GM19438 (cell line): Measurements from ENCODE around the gene PNMA6A.
"Not testable (repeated sequence)": the region's sequence is repeated elsewhere in the genome, so short reads cannot be mapped to it uniquely, and the experiment has no call there.

ENCODE experiments used
- ATAC-seq: cut with Tn5 transposase; IDR thresholded peaks from one replicate; pipeline ENCODE4 v1.9.1; 2021; ENCODE audit warnings: low read depth; ENCODE audit not compliant: unreplicated experiment

PNMA6A gene

DNA sequence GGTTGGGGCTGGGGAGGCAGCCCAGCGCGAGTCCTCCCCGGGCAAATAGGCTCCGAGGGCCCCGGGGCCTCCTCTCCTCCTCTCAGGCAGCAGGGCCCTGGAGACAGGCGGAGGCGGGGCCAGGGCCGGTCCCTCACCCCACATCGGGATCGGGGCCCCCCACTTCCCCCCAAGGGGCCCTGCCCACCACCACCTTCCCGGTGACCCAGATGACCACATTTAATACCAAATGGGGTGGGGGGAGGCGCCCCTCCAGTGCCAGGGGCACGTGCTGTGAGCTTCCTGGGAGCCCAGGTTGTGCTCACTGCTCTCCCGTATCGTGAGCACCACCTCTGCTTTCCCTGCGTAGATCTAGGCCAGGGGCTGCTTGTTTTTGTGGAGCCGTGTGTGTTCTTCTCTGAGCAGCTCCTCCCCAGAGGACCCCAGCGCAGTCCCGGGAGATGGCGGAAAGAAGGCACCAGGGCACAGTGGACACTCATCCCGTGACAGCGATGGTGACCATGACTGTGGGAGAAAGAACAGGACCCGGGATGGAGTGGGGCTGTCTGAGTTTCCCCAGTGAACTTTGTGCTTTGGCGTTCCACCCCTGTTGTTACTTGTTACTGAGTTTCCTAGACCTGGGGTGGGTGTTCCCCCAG is 2.1 kb downstream of the PNMA6A start:
- no peak for ATAC-seq

DNA sequence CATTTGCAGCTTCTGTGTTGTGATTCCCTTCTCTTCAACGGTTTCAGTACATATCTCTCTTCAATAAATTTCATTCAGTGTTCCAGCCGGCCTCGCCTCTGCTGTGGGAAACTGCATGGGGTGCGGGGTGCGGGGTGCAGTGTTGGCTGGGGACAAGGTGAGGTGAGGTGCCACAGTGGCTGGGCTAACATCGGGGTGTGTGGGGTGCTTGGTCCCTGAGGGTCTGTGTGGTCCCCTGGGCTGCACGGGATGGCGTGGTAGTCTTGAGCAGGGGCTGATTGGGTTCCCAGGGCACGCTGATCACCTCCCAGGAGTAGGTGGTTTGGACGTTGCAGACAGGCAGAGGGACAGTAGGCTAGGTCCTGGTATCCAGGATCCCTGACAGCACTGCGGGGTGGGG is 2.7 kb downstream of the PNMA6A start:
- ATAC-seq: no peak

DNA sequence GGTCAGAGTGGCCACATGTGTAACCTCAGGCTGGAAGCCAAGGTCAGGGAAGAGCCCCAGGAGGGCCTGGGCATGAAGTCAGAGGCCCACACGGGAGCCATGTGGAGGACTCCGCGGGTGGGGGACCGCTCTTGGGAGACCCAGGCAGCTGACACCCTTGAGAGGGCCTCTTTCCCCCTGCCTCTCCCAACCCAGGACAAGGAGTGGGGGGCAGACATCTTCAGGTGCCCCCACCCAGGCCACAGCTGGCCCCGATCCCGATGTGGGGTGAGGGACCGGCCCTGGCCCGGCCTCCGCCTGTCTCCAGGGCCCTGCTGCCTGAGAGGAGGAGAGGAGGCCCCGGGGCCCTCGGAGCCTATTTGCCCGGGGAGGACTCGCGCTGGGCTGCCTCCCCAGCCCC is 3.1 kb downstream of the PNMA6A start:
- no peak for ATAC-seq

DNA sequence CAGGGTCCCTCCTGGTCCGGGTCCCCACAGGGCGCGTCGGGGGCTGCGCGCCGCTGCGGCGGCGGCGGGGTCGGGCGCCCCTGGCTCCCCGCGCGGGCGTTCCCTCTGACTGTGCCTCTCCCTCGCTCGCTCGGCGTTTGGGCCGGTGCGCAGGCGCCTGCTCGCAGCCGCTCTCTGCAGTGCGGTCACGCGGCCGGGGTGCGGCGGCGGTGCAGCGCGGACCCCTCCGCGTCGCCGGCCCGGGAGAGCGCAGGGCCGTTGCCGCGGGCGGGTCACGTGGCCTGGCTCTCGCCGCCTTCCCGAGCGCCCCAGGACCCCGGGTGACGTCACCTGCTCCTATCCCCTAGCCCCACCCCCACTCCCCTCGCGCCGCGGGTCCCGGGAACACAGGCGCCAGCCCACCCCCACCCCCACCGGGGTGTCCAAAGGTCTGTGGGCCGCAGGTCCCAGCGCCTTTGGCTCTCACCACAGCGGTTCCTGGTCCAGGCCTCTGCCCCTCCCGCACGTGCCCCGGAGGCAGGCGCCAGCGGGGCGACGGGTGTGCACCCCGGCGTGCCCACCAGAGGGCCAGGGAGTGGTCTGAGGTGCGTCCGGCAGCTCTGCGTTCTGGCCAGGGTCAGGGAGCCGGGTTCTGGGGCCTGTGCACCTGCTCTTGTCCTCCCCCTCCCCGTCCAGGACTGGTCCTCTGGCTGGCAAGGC is 5.3 kb downstream of the PNMA6A start:
- ATAC-seq: not testable (repeated sequence)

DNA sequence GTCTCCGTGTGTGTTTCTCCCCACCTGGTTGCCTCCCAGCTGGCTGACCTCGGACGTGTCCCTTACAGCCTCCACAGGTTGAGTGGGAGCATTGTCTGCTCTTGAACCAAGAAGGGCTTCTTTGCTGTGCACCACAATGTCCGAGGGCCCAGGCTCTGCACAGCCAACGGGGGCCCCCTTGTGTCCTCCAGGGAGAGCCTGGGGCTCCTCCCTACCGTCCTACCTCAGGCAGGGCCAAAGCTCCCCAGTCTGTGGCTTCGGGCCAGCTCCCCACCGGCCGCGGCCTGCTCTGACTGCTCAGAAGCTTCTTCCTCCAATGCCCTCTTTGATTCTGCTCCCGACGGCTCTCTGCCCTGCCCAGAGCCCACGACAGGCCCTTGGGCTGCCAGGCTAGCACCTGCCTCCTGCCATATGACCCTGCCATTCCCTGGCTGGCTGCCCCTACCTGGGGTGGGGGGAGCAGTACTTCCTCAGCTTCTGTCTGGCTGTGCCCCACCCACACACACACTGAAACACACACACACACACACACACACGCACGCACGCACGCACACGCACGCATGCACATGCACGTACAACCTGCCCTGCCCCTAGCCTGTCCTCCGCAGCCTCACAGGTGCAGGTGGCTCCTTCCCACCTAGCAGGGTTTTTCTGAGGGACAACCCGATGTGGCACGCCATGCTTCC is 11.1 kb downstream of the PNMA6A start:
- not testable (repeated sequence) for ATAC-seq

DNA sequence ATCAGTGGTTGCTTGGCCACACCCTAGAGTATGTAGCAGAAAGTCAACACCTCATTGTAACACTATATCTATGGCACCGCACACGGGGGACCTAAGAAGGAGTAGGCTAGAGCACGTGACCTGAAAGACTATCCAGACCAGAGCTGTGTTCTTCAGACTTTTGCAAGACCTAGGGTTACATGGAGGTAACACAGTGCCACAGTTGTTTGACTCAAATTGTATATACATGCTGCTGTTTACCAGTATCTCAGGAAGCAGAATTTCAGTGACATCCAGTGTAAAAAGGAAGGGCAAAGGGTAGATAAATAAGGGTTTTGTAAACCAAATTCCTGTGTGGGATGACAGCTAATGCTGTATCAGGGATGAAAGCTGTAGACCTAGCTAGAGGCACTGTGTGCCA is 30.2 kb downstream of the PNMA6A start:
- ATAC-seq: no peak

DNA sequence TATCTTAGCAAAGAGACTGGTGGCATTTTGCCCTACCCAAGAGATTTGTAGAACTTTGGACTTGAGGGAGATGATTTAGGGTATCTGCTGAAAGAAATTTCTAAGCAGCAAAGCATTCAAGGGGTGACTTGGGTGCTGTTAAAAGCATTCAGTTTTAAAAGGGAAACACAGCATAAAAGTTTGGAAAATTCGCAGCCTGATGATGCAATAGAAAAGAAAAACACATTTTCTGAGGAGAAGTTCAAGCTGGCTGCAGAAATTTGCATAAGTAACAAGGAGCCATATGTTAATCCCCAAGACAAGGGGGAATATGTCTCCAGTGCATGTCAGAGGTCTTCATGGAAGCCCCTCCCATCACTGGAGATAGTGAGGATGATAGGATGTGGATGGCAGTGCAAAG is 32.7 kb downstream of the PNMA6A start:
- ATAC-seq: not testable (repeated sequence)

DNA sequence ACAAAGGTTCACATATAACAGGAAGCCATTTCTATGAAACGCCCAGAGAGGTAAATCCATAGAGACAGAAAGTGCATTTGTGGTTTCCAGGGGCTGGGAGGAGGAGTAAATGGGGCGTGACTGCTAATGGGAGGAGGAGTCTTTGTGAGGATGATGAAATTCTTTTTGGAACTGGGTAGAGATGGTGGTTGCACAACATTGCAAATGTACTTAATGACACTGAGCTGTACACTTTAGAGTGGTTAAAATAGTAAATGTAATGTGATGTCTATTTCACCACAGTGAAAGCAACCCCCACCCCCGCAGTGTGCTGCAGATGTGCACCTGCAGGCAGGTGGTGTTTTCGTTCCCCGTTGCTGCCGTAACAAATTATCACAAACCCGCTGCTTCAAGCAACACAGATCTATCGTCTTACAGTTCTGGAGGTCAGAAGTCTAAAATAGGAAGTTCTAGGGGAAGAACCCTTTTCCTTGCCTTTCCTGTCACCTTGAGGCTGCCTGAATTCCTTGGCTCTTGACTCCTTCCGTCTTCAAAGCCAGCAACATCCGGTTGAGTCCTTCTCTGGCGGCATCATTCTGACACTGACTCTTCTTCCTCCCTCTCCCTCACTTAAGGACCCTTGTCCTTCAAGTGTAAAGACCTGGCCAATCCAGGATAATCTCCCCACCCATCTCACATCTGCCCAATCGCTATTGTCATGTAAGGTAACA is 34.0 kb downstream of the PNMA6A start:
- ATAC-seq: not testable (repeated sequence)

DNA sequence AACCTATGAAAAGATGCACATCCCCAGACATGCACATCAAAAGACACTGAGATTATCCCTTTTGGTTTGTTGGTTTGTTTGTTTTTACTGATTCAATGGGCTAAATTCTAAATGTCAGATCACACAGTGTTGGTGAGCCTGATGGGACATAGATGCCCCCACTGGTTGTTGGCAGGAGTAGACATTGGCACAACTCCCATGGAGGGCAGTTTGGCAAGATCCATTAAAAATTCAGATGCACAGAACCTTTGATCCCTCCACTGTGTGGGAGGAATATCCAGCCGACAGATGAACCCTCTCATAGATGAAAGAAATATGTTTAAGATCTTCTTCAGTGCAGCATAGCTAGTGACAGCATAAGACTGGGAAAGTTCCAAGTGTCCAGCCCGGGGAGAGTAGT is 38.5 kb downstream of the PNMA6A start:
- ATAC-seq: not testable (repeated sequence)

DNA sequence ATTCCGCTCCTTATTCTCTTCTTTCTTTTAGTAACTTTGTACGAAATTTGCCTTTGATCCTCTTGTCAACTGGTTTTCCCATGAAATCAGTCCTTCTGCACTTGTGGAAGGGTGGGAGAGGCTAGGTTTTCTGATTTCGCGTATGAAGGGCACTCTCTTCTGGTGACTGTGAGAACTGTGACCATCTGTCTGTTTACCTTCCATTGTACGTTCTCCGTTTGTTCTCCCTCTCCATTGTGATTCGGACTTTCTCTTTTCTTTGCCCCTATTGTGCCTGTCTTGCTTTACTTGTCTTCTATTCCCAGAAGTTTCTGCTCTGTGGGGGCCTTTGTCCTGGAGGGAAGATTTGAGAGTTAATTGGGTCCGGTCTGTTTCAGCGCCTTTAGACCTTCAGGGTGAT is 41.6 kb downstream of the PNMA6A start:
- not testable (repeated sequence) for ATAC-seq

DNA sequence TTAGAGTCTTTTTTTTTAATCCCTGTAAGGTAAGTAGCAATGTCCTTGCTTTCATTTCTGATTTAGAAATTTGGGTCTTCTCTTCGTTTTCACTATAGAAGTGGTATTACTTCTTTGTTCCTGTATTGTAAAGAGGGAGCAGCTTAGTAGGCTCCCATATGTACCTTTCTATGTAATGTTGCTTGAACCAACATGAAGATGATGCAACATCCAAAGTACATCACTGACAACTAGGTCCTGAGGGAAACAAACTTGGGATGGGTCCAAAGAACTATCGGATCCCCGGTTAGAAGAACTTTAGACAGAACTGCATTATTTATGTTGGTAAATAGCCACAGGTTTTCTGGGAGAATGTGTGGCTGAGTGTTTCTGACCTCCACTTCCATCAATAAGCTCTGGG is 45.5 kb downstream of the PNMA6A start:
- ATAC-seq: not testable (repeated sequence)

DNA sequence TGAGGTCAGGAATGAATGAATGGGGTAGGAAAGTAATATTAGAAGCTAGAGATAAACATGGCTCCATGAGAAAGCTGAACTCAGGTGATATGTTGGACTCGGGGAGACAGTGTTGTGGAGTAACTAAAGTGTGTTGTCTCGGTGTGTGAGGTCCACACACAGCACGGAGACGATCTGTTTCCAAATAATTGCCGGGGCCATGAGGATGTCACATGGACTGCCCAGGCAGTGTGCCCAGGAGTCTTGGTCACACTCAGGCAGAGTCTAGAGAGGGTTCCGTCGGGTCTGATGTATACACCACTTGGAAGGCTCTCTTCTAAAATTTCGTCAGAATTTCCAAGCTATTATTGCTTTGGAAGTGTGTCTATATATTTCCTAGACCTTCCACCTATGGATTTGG is 48.0 kb downstream of the PNMA6A start:
- ATAC-seq: not testable (repeated sequence)

DNA sequence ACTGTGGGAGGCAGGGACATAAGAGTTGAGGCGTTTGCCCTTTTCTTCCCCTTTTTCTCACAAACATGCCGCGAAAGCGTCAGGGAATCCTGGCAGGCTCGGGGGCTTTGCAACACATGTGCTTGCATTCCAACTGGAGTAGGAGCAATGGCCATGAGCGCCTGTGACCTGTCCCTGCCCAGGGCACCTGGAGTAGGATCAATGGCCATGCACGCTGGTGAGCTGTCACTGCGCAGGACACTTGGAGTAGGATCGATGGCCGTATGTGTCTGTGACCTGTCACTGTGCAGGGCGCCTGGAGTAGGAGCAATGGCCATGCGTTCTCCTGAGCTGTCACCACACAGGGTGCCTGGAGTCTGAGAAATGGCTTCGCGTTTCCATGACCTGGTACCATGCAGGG is 51.2 kb downstream of the PNMA6A start:
- ATAC-seq: not testable (repeated sequence)
